DND-41 (cell line): ENCODE data around the gene ZFHX3.

Experiments
- ATAC-seq: fragments of 200-7000 bp; cut with Tn5 transposase; 3 replicates; pipeline ENCODE4 v1.9.1; 2021; ENCODE audit warnings: low read depth; ENCODE audit not compliant: insufficient read depth
- DNase-seq: peaks from one replicate; pipeline ENCODE4 v3.0.0-alpha.2; 2020
- H2AFZ ChIP-seq: 2 replicates; pipeline ENCODE4 v1.6.0; 2012; ENCODE audit warnings: low read depth, low read length
- H3K27ac ChIP-seq: 2 replicates; pipeline ENCODE4 v1.5.1; 2012; ENCODE audit warnings: low read length, inconsistent platforms
- H3K27me3 ChIP-seq: fragments of 200-600 bp; sonication (generic); 2 replicates; pipeline ENCODE4 v1.6.0; 2012; ENCODE audit warnings: low read length, mild to moderate bottlenecking, inconsistent platforms; ENCODE audit not compliant: insufficient read depth, poor library complexity
- H3K36me3 ChIP-seq: 2 replicates; pipeline ENCODE4 v1.5.1; 2012; ENCODE audit warnings: low read length, inconsistent platforms; ENCODE audit not compliant: insufficient read depth
- H3K4me1 ChIP-seq: 2 replicates; pipeline ENCODE4 v1.5.1; 2012; ENCODE audit warnings: mild to moderate bottlenecking, low read length; ENCODE audit not compliant: insufficient read depth
- H3K4me2 ChIP-seq: 2 replicates; pipeline ENCODE4 v1.6.0; 2012; ENCODE audit warnings: mild to moderate bottlenecking, moderate library complexity, low read length, inconsistent platforms; ENCODE audit not compliant: insufficient read depth
- H3K4me3 ChIP-seq, 2 experiments: fragments of 200-600 bp in 1 of 2; shearing (Covaris generic) in 1 of 2; 2 replicates each; pipeline ENCODE4 v1.5.1; 2012 to 2016; ENCODE audit warnings: inconsistent platforms in 2 of 2, low read length in 2 of 2, mild to moderate bottlenecking in 2 of 2, low read depth in 1 of 2, moderate library complexity in 1 of 2
- H3K79me2 ChIP-seq: 2 replicates; pipeline ENCODE4 v1.6.0; 2012; ENCODE audit warnings: low read length, inconsistent platforms; ENCODE audit not compliant: insufficient read depth
- H3K9ac ChIP-seq: 2 replicates; pipeline ENCODE4 v1.6.0; 2012; ENCODE audit warnings: low read depth, mild to moderate bottlenecking, inconsistent platforms, low read length, moderate library complexity
- H3K9me3 ChIP-seq: 2 replicates; pipeline ENCODE4 v1.5.1; 2012; ENCODE audit warnings: low read length, moderate library complexity, mild to moderate bottlenecking, inconsistent platforms; ENCODE audit not compliant: insufficient read depth, severe bottlenecking
- H4K20me1 ChIP-seq: 2 replicates; pipeline ENCODE4 v1.6.0; 2012; ENCODE audit warnings: low read length; ENCODE audit not compliant: insufficient read depth
- CTCF ChIP-seq: IDR thresholded peaks from 2 replicates; pipeline ENCODE4 v1.5.1; 2012; ENCODE audit warnings: borderline replicate concordance, low read length, moderate library complexity, mild to moderate bottlenecking; ENCODE audit not compliant: poor library complexity, severe bottlenecking; ENCODE audit errors: extremely low read depth
- EZH2 ChIP-seq: IDR thresholded peaks from 3 replicates; pipeline ENCODE4 v1.6.1; 2012; ENCODE audit warnings: borderline replicate concordance, low read depth, mild to moderate bottlenecking, moderate library complexity, low read length, inconsistent platforms; ENCODE audit not compliant: severe bottlenecking

Gene ZFHX3

GRCh38 chr16:73052576-73052975, 4.6 kb upstream of the ZFHX3 start:
- H3K9me3 ChIP-seq = no peaks in the 10 kb centered on the region
- no peak overlapping the region for H3K4me3 ChIP-seq
- H4K20me1 ChIP-seq = peaks cover 69% of the 10 kb centered on the region
- H3K4me1 ChIP-seq = peaks cover 47% of the 10 kb centered on the region
- peaks cover 43% of the 10 kb centered on the region for H3K27me3 ChIP-seq
- no peak overlapping the region for H3K27ac ChIP-seq
- peaks cover 9% of the 10 kb centered on the region for H3K79me2 ChIP-seq
- no peaks in the 10 kb centered on the region for H3K36me3 ChIP-seq
- DNase-seq (no peak), ATAC-seq (no peak)
- no peak overlapping the region for H3K9ac ChIP-seq
- H2AFZ ChIP-seq = no peak overlapping the region
- H3K4me2 ChIP-seq = no peak overlapping the region
- TF ChIP-seq CTCF (no peak), EZH2 (no peak)

- no peaks in the 10 kb centered on the region for H3K36me3 ChIP-seq
- H3K4me2 ChIP-seq = no peak overlapping the region
- H3K9ac ChIP-seq = no peak overlapping the region
- no peak overlapping the region for H3K27ac ChIP-seq
- no peak for ATAC-seq
- TF ChIP-seq EZH2 (no peak), CTCF (no peak)
- no peak overlapping the region for H2AFZ ChIP-seq
- H3K9me3 ChIP-seq = no peaks in the 10 kb centered on the region
- peaks cover 43% of the 10 kb centered on the region for H3K27me3 ChIP-seq
- peaks cover 75% of the 10 kb centered on the region for H4K20me1 ChIP-seq
- no peak for DNase-seq
- H3K4me1 ChIP-seq = peaks cover 44% of the 10 kb centered on the region
- H3K79me2 ChIP-seq = peaks cover 9% of the 10 kb centered on the region
- no peak overlapping the region for H3K4me3 ChIP-seq
Observed at GRCh38 chr16:73051961-73052360, 4.0 kb upstream of the ZFHX3 start.

GRCh38 chr16:73051226-73051625, 3.3 kb upstream of the ZFHX3 start:
- no peaks in the 10 kb centered on the region for H3K9me3 ChIP-seq
- H3K79me2 ChIP-seq = peaks cover 9% of the 10 kb centered on the region
- ATAC-seq = no peak
- H3K36me3 ChIP-seq = no peaks in the 10 kb centered on the region
- TF ChIP-seq CTCF = no peak
- TF ChIP-seq EZH2 = no peak
- peaks cover 36% of the 10 kb centered on the region for H3K4me1 ChIP-seq
- H3K27ac ChIP-seq = no peak overlapping the region
- peaks cover 38% of the 10 kb centered on the region for H3K27me3 ChIP-seq
- no peak overlapping the region for H3K9ac ChIP-seq
- H2AFZ ChIP-seq = no peak overlapping the region
- no peak overlapping the region for H3K4me2 ChIP-seq
- no peak for DNase-seq
- peaks cover 80% of the 10 kb centered on the region for H4K20me1 ChIP-seq
- H3K4me3 ChIP-seq = no peak overlapping the region
